D341Med (cell line): Measurements from ENCODE around the gene PTGER1.

ENCODE experiments used
- DNase-seq: peaks from one replicate; pipeline ENCODE4 v3.0.0; 2012; ENCODE audit warnings: low spot score

The PTGER1 gene

GRCh38 chr19:14441041-14441938, 33.9 kb downstream of the PTGER1 start:
- peak; percentile 22 for DNase-seq

GRCh38 chr19:14440049-14440448, 35.1 kb downstream of the PTGER1 start:
- DNase-seq, result peak; percentile 21

GRCh38 chr19:14439014-14439413, 36.1 kb downstream of the PTGER1 start:
- DNase-seq, result no peak

- peak; percentile 9 for DNase-seq
These were observed 37.5 kb downstream of the PTGER1 start for GRCh38 chr19:14437578-14438140.

GRCh38 chr19:14435320-14436050, 39.7 kb downstream of the PTGER1 start:
- DNase-seq, result no peak

- DNase-seq, result peak; percentile 34
These were observed 40.4 kb downstream of the PTGER1 start for GRCh38 chr19:14434543-14435319.

- DNase-seq, result peak; percentile 62
These were observed 41.3 kb downstream of the PTGER1 start for GRCh38 chr19:14433554-14434501.

- peak; percentile 96 for DNase-seq
These were observed 42.2 kb downstream of the PTGER1 start, which contains the start of gene PKN1 for GRCh38 chr19:14432791-14433553. Gene PKN1, plus strand, starts transcription at chr19:14433306. Its CDS starts 216 bp downstream, at chr19:14433522.

GRCh38 chr19:14430712-14431111, 44.4 kb downstream of the PTGER1 start:
- DNase-seq, result no peak

- DNase-seq, result no peak
These were observed 46.2 kb downstream of the PTGER1 start for GRCh38 chr19:14428882-14429416.

- no peak for DNase-seq
These were observed 47.7 kb downstream of the PTGER1 start for GRCh38 chr19:14427461-14427860.

- no peak for DNase-seq
These were observed 49.4 kb downstream of the PTGER1 start for GRCh38 chr19:14425696-14426138.
